ENCODE measurements around the gene CLTCL1.

Gene CLTCL1

DNA sequence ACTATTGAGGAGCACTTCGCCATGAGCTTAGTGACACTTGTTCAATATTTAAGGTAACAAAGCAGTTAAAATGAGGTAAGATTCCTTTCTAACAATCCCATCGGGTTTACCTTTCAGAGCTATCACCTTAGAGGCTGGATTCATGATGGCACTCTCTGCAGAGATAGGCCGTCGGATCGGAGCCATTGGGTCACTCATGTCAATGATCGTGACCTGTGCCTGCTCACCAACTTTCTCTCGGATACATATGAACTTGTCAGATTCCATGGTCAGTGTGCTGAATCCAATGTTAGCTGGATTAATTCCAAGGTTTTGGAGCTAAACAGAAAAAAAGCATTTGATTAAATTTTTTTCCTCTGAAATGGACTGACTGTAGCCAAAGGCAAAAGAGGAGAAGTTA lies 16.0 kb downstream of the CLTCL1 start:
- TF ChIP-seq, protein P1, sequence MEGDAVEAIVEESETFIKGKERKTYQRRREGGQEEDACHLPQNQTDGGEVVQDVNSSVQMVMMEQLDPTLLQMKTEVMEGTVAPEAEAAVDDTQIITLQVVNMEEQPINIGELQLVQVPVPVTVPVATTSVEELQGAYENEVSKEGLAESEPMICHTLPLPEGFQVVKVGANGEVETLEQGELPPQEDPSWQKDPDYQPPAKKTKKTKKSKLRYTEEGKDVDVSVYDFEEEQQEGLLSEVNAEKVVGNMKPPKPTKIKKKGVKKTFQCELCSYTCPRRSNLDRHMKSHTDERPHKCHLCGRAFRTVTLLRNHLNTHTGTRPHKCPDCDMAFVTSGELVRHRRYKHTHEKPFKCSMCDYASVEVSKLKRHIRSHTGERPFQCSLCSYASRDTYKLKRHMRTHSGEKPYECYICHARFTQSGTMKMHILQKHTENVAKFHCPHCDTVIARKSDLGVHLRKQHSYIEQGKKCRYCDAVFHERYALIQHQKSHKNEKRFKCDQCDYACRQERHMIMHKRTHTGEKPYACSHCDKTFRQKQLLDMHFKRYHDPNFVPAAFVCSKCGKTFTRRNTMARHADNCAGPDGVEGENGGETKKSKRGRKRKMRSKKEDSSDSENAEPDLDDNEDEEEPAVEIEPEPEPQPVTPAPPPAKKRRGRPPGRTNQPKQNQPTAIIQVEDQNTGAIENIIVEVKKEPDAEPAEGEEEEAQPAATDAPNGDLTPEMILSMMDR (IDR thresholded peaks at IDR 0.05; ENCODE audit: insufficient read depth, low read length, poor library complexity, severe bottlenecking): no peak
- H3K27me3 ChIP-seq (replicated peaks; ENCODE audit: control insufficient read depth, insufficient read depth, low read length): no peaks in the 10 kb centered on the region; the same call in 1 of the 2 replicates

DNA sequence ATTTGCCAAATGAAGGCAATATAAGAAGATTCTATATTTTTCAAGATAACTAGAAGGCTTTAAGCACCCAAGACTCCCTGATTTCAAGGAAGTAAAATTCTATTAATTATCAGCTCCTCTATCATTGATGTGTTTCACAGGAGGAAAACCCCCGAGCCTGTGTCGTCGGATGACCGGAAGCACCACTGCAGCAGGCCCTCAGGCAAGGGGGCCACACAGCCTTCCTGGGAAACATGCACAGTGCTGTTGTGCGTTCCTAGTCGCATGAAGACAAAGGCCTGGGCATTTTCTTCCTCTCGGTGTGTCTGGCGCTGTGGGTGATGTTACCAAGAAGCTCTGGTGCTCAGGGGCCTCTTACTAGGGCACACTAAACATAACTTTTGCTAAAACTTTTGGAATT lies 16.4 kb downstream of the CLTCL1 start:
- Histone ChIP-seq H3K36me3 (ENCODE audit: control insufficient read depth, insufficient read depth, low read length) (no peaks in the 10 kb centered on the region), H3K4me3 (replicated peaks; ENCODE audit: low read depth, low read length) (no peak overlapping the region), H3K27me3 (replicated peaks; ENCODE audit: control insufficient read depth, insufficient read depth, low read length) (no peaks in the 10 kb centered on the region; the same call in 1 of the 2 replicates)
- DNase-seq (ENCODE audit: extremely low read depth, insufficient read length): no peak
- TF ChIP-seq, protein P1 (IDR thresholded peaks at IDR 0.05; ENCODE audit: insufficient read depth, low read length, poor library complexity, severe bottlenecking): no peak

More for the DNA sequence above, 16.0 kb downstream of the CLTCL1 start:
- Histone ChIP-seq H3K36me3 (ENCODE audit: control insufficient read depth, insufficient read depth, low read length) (no peaks in the 10 kb centered on the region), H3K4me3 (replicated peaks; ENCODE audit: low read depth, low read length) (no peak overlapping the region)
- DNase-seq (ENCODE audit: extremely low read depth, insufficient read length): no peak

DNA sequence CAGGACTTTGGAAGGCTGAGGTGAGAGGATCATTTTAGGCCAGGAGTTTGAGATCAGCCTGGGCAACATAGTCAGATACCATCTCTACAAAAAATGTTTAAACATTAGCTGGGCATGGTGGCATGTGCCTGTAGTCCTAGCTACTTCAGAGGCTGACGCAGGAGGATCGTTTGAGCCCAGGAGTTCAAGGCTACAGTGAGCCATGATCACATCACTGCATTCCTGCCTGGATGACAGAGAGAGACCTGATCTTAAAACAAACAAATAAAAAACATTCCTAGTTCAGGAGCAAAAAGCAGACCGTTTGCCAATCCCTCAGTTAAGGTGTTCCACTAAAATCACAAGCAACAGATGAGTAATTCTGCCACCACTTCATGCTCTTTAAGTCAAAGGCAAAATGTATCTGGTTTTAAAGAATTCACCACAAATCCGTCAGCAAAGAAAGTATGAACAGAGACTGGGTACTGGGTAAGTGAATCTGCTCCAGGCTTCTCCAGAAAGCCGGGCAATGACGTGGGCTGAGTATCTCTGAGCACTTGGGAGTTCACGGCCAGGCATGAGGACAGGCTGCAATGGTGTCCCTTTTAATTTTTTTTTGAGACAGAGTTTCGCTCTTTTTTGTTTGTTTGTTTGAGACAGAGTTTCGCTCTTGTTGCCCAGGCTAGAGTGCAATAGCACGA lies 19.5 kb downstream of the CLTCL1 start:
- H3K27me3 ChIP-seq (replicated peaks; ENCODE audit: control insufficient read depth, insufficient read depth, low read length): no peaks in the 10 kb centered on the region; the same call in 1 of the 2 replicates
- no peaks in the 10 kb centered on the region for H3K36me3 ChIP-seq (ENCODE audit: control insufficient read depth, insufficient read depth, low read length)
- no peak overlapping the region for H3K4me3 ChIP-seq (replicated peaks; ENCODE audit: low read depth, low read length)
- no peak for DNase-seq (ENCODE audit: extremely low read depth, insufficient read length)
- TF ChIP-seq, protein P1 (IDR thresholded peaks at IDR 0.05; ENCODE audit: insufficient read depth, low read length, poor library complexity, severe bottlenecking): no peak

DNA sequence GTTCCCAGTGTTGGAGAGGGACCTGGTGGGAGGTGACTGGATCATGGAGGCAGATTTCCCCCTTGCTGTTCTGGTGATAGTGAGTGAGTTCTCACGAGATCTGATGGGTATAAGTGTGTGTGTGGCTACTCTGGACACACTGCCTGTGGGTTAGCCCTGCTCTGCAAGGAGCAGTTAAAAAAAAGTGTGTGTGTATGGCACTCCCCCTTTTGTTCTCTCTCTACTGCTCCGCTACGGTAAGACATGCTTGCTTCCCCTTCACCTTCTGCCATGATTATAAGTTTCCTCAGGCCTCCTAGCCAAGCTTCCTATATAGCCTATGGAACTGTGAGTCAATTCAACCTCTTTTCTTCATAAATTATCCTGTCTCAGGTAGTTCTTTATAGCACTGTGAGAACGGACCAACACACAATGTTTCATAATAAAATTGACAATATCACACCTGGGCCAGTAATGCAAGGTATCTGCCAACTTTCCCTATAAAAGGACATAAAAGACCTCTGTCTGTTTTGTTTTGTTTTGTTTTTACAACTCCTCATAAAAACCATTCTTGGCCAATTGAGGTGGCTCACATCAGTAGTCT lies 20.2 kb downstream of the CLTCL1 start:
- TF ChIP-seq, protein P1 (IDR thresholded peaks at IDR 0.05; ENCODE audit: insufficient read depth, low read length, poor library complexity, severe bottlenecking): no peak

DNA sequence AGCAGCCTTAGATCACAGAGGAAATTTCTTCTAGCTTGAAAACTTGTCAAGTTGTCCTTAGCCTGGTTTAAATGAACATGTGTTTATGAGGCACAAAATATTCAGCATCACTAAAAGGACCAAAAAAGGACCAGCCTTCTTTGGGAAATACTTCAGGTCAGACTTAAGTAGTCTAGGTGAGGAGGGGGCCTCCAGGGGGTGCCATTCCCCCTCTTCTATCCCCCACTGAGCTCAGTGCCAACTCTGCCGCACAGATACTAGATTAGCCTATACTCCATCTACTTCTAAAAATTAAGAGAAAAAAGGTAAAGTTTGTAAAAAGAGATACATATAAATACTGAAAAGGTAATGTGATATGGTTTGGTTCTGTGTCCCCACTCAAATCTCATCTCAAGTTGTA lies 20.6 kb downstream of the CLTCL1 start:
- no peaks in the 10 kb centered on the region for H3K36me3 ChIP-seq (ENCODE audit: control insufficient read depth, insufficient read depth, low read length)
- H3K27me3 ChIP-seq (replicated peaks; ENCODE audit: control insufficient read depth, insufficient read depth, low read length): no peaks in the 10 kb centered on the region; the same call in 1 of the 2 replicates
- DNase-seq (ENCODE audit: extremely low read depth, insufficient read length): no peak
- no peak overlapping the region for H3K4me3 ChIP-seq (replicated peaks; ENCODE audit: low read depth, low read length)
- TF ChIP-seq, protein P1 (IDR thresholded peaks at IDR 0.05; ENCODE audit: insufficient read depth, low read length, poor library complexity, severe bottlenecking): no peak

More for the DNA sequence above, 20.2 kb downstream of the CLTCL1 start:
- H3K4me3 ChIP-seq (replicated peaks; ENCODE audit: low read depth, low read length): no peak overlapping the region
- H3K27me3 ChIP-seq (replicated peaks; ENCODE audit: control insufficient read depth, insufficient read depth, low read length): no peaks in the 10 kb centered on the region; the same call in 1 of the 2 replicates
- no peak for DNase-seq (ENCODE audit: extremely low read depth, insufficient read length)
- no peaks in the 10 kb centered on the region for H3K36me3 ChIP-seq (ENCODE audit: control insufficient read depth, insufficient read depth, low read length)

All from GM06990 (cell line).